Vagina (tissue), 2 donors: ENCODE results near the gene CREM. TPM values are rescaled to one million over a fixed set of nuclear protein-coding genes. Genes with fewer than 3 reads are reported as not detected.

Experiments used
- DNase-seq, 2 donors: peaks; one replicate each; pipeline ENCODE4 v3.0.0-alpha.2; 2017; ENCODE audit errors: extremely low spot score in 2 of 2
- H3K27ac ChIP-seq: fragments of 200-600 bp; sonication (generic); one replicate; pipeline ENCODE4 v1.5.1; 2019
- H3K27me3 ChIP-seq: fragments of 200-600 bp; sonication (generic); one replicate; pipeline ENCODE4 v1.5.1; 2019
- H3K36me3 ChIP-seq, 2 donors: fragments of 200-600 bp; sonication (generic); one replicate each; pipeline ENCODE4 v1.5.1; 2017 to 2019
- H3K4me1 ChIP-seq: fragments of 200-600 bp; sonication (generic); one replicate; pipeline ENCODE4 v1.5.1; 2019
- H3K4me3 ChIP-seq, 2 donors: fragments of 200-600 bp; sonication (generic); 1 replicate in 1 of 2; 2 replicates in 1 of 2; pipeline ENCODE4 v1.5.1; 2016 to 2019
- H3K9me3 ChIP-seq: fragments of 200-600 bp; sonication (generic); one replicate; pipeline ENCODE4 v1.5.1; 2019
- CTCF ChIP-seq, 3 experiments: fragments of 450-650 bp in 2 of 3; fragments of 200-600 bp in 1 of 3; sonication (generic) in 1 of 3; IDR thresholded peaks; one replicate each; pipeline ENCODE4 v1.5.1; 2017 to 2019; ENCODE audit warnings: antibody characterized with exemption in 3 of 3, mild to moderate bottlenecking in 2 of 3, moderate library complexity in 2 of 3
- POLR2A ChIP-seq, 2 donors: fragments of 450-650 bp; IDR thresholded peaks; one replicate each; pipeline ENCODE4 v1.6.1; 2017; ENCODE audit warnings: antibody characterized with exemption in 2 of 2, mild to moderate bottlenecking in 2 of 2, moderate library complexity in 2 of 2
- POLR2AphosphoS5 ChIP-seq, 2 donors: sonication (generic); formaldehyde crosslinking; IDR thresholded peaks; one replicate each; pipeline ENCODE4 v1.9.0; 2017; ENCODE audit warnings: antibody characterized with exemption in 2 of 2, mild to moderate bottlenecking in 2 of 2, low read depth in 1 of 2; ENCODE audit not compliant: insufficient read depth in 1 of 2
- intact Hi-C: fragments of 100-400 bp; cut with DNase I; formaldehyde crosslinking; loops from one replicate; pipeline ENCODE4 v1.15.1; 2023
- total RNA-seq: library from RNA; depleted of rRNA; stranded (reverse); fragments of >200 nt; gene quantifications from one replicate; pipeline ENCODE4 v1.2.3, GENCODE V29; 2016

Gene CREM
- total RNA-seq, 1 donor from 2014 or later = 32.9 TPM

DNA sequence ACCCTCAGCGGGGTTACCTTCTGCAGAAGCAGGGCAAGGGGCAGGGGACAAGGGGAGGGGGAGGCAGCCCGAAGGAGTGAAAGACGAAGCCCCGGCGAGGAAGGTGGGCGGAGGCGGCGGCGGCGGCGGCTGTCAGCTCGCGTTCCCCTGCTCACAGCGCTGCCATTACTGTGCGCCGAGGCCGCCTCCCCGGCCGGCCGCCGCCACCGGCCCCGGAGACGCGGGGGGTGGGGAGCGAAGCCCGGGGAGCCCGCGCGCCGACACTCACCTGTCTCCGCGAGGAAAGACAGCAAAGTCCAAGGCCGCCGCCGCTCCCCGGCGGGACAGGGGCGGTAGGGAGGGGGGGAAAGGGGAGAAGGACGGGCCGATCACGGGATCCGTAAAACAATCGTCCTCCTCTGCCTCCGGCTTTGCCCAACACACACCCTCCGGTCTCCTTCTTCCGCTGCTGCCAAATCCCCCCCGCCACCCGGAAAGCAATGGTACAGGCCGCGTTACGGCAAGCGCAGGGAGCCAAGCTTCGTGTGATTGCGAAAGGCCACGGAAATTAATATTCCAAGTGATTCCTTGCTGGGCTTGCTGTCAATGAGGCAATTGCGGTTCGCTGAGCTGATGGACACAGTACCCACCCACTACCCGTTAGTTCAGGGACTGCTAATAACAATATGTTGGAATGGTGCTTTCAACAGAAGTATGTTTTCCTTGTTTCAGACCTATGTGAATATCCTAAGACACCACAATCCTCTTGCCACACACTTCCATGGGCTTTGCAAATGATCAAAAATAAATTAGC lies 36.3 kb upstream of the CREM start, which contains the start of gene CUL2:
Gene CUL2 (minus strand): TSS at position 180 of the 793 bp plus-strand sequence. CDS start 19,024 bp downstream, outside the sequence.
- no peaks in the 10 kb centered on the region for H3K27me3 ChIP-seq
- no peaks in the 10 kb centered on the region for H3K36me3 ChIP-seq
- intact Hi-C loops = no loop called here
- TF ChIP-seq POLR2AphosphoS5 (IDR thresholded peaks at IDR 0.05; ENCODE audit: insufficient read depth in 1 of 2, low read depth in 1 of 2) = peak; percentile 88 to 95
- TF ChIP-seq POLR2A (IDR thresholded peaks at IDR 0.05) = no peak
- no peak for TF ChIP-seq CTCF (IDR thresholded peaks at IDR 0.05)
- peak in 1 of 2 donors; percentile 92 for DNase-seq
- H3K27ac ChIP-seq = peak within 1 kb of the TSS; percentile 88
- H3K4me1 ChIP-seq = peaks cover 45% of the 10 kb centered on the region
- no peaks in the 10 kb centered on the region for H3K9me3 ChIP-seq
- H3K4me3 ChIP-seq = peak within 1 kb of the TSS; percentile 82 to 91

- TF ChIP-seq POLR2AphosphoS5 (IDR thresholded peaks at IDR 0.05; ENCODE audit: insufficient read depth in 1 of 2, low read depth in 1 of 2) = no peak
- TF ChIP-seq CTCF (IDR thresholded peaks at IDR 0.05) = no peak
- no peak for TF ChIP-seq POLR2A (IDR thresholded peaks at IDR 0.05)
- intact Hi-C loops = no loop called here
- Histone ChIP-seq H3K4me1 (peaks cover 31% of the 10 kb centered on the region), H3K36me3 (no peaks in the 10 kb centered on the region), H3K4me3 (no peak overlapping the region), H3K27me3 (no peaks in the 10 kb centered on the region), H3K27ac (no peak overlapping the region), H3K9me3 (no peaks in the 10 kb centered on the region)
- no peak for DNase-seq
Observed at GRCh38 chr10:35091994-35092790, 34.5 kb upstream of the CREM start.

DNA sequence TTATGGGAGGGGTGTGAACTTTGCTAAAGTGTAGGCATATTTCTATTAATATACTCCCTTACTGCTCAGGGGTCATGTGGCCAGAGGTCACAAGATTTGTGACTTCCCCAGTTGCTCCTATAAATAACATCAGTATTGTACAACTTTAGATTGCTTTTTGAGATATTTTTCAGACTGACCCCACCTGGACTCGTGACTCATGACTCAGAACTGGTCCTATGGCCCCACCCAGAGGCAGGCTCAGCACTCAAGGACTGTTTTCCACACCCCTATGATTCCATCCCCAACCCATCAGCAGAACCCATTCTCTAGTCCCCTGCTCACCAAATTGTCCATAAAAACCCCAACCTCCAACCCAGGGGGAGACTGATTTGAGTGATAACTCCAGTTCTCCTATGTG lies 33.8 kb upstream of the CREM start:
- intact Hi-C loops = no loop called here
- Histone ChIP-seq H3K4me3 (no peak overlapping the region), H3K4me1 (peaks cover 25% of the 10 kb centered on the region), H3K27ac (no peak overlapping the region), H3K9me3 (no peaks in the 10 kb centered on the region), H3K27me3 (no peaks in the 10 kb centered on the region), H3K36me3 (no peaks in the 10 kb centered on the region)
- TF ChIP-seq CTCF (IDR thresholded peaks at IDR 0.05) (no peak), POLR2AphosphoS5 (IDR thresholded peaks at IDR 0.05; ENCODE audit: insufficient read depth in 1 of 2, low read depth in 1 of 2) (no peak), POLR2A (IDR thresholded peaks at IDR 0.05) (no peak)
- DNase-seq = no peak

DNA sequence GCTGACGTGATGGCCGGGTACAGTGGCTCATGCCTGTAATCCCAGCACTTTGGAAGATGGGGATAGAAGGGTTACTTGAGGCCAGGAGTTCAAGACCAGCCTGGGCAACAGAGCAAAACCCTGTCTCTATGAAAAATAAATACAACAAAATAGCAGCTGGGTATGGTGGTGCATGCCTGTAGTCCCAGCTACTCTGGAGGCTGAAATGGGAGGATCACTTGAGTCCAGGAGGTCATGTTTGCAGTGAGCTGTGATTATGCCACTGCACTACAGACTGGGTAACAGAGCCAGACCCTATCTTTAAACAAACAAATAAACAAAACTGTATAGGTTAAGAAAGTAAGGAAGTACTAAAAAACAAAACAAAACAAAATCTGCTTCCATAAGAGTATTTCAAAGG lies 30.3 kb upstream of the CREM start:
- intact Hi-C loops = no loop called here
- H3K27ac ChIP-seq = no peak overlapping the region
- no peaks in the 10 kb centered on the region for H3K9me3 ChIP-seq
- H3K4me3 ChIP-seq = no peak overlapping the region
- no peak for TF ChIP-seq POLR2A (IDR thresholded peaks at IDR 0.05)
- TF ChIP-seq POLR2AphosphoS5 (IDR thresholded peaks at IDR 0.05; ENCODE audit: insufficient read depth in 1 of 2, low read depth in 1 of 2) = no peak
- no peak for TF ChIP-seq CTCF (IDR thresholded peaks at IDR 0.05)
- H3K27me3 ChIP-seq = no peaks in the 10 kb centered on the region
- H3K36me3 ChIP-seq = no peaks in the 10 kb centered on the region
- H3K4me1 ChIP-seq = no peaks in the 10 kb centered on the region
- DNase-seq = no peak
